Epithelial cell of esophagus (primary cell): ENCODE data around the gene DMRT1.

Source experiments
- DNase-seq: peaks from one replicate; pipeline ENCODE4 v3.0.0; 2010; ENCODE audit warnings: low read depth
- H3K4me3 ChIP-seq: 2 replicates; pipeline ENCODE4 v1.5.1; 2011; ENCODE audit warnings: mild to moderate bottlenecking, low read length, control low read depth
- CTCF ChIP-seq: IDR thresholded peaks from 2 replicates; pipeline ENCODE4 v1.5.1; 2011; ENCODE audit warnings: low read depth, mild to moderate bottlenecking, low read length, control low read depth, inconsistent platforms; ENCODE audit not compliant: insufficient read depth; ENCODE audit errors: missing control alignments

Gene DMRT1

GRCh38 chr9:974031-974995, 132.8 kb downstream of the DMRT1 start:
- DNase-seq = no peak
- H3K4me3 ChIP-seq = no peak overlapping the region
- no peak for TF ChIP-seq CTCF

DNA sequence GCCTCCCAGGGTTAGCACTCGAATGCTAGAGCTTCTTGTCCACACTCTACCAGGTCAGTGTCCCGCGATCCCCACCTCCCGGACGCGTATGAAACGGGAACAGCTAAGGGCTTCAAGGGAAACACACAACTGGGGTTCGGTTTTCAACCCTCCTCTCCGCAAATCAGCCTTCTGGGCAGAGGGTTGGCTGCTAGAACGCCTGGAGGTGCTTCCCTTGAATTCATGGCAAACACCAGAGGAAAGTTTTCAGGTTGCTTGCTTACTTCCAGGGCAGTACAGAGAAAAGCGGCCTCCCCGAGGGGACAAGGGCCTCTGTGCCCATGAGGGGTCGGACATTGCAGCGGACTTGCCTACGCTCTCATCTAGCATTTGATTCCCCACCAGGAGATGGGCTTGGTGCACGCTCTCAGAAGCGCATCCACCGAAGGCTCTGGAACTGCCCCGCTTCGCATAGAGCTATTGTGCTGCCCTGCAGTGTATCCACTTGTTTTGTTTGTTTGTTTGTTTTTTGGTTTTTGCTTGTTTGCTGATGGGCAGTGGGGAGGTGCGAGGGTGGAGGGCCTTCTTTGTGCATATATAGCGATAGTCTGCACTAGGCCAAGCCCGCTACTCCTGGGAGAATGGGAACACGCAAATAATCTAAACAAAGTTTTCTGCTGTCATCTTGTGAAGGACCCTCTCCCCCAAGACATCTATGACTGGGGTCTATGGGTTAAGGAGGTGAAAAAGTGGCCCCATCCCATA, 133.7 kb downstream of the DMRT1 start:
- H3K4me3 ChIP-seq = no peak overlapping the region
- no peak for DNase-seq
- TF ChIP-seq CTCF = no peak

GRCh38 chr9:975740-976257, 134.3 kb downstream of the DMRT1 start:
- DNase-seq = no peak
- TF ChIP-seq CTCF = no peak
- H3K4me3 ChIP-seq = no peak overlapping the region

- peak within 1 kb of the TSS; percentile 24 for H3K4me3 ChIP-seq
Measured at GRCh38 chr9:976258-976942, 134.9 kb downstream of the DMRT1 start, which contains the start of gene DMRT3. Gene DMRT3 (plus strand): TSS chr9:976655. CDS start chr9:977002, 347 bp downstream.

GRCh38 chr9:976943-977837, 135.7 kb downstream of the DMRT1 start:
- no peak for TF ChIP-seq CTCF
- H3K4me3 ChIP-seq = peak overlapping the region; percentile 24
- peak; percentile 38 for DNase-seq

More at GRCh38 chr9:976258-976942, 134.9 kb downstream of the DMRT1 start, which contains the start of gene DMRT3:
- no peak for TF ChIP-seq CTCF
- peak; percentile 36 for DNase-seq
